T-helper 2 cell treated with Interferon-gamma antibody and Interleukin-4, amounts not matched to agents 100 ng/mL and 5 ng/mL, for 36 hours (primary cell): ENCODE data around the gene LAMC1. TPM values are rescaled to one million over a fixed set of nuclear protein-coding genes. Genes with fewer than 3 reads are reported as not detected.

Source experiments
- intact Hi-C: fragments of 100-400 bp; cut with micrococcal nuclease; formaldehyde crosslinking; loops from one replicate; pipeline ENCODE4 v1.15.1; 2023
- total RNA-seq: library from RNA; stranded (reverse); gene quantifications from 2 replicates; pipeline ENCODE4 v1.2.3, GENCODE V29; 2022

Gene LAMC1
- total RNA-seq, 1 donor from 2014 or later: not detected

DNA sequence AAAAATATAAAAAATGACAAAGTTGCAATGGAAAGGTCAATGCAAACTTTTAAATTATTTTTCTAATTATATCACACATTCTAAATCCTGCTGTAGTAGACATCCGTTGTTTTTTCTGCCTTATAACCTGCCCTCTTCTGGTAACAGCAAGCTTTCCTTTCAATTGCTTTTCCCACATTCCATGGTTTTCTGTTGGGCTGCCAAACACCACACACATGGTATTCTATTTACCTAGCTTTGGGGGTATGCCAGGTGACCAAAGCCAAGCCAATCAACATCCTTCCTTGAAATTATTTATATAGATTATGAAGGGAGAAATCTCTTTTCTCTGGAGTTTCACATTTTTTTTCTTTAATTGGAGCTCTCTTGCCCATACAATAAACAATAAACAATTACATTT lies 3.4 kb upstream of the LAMC1 start:
- intact Hi-C loops: no loop called here

- intact Hi-C loops: no loop called here
Measured at GRCh38 chr1:183021405-183022201, 1.6 kb upstream of the LAMC1 start.

GRCh38 chr1:183022202-183023145 lies 746 bp upstream of the LAMC1 start:
- intact Hi-C loops: no loop called here

GRCh38 chr1:183023601-183024316 lies 539 bp downstream of the LAMC1 start:
- intact Hi-C loops: no loop called here

DNA sequence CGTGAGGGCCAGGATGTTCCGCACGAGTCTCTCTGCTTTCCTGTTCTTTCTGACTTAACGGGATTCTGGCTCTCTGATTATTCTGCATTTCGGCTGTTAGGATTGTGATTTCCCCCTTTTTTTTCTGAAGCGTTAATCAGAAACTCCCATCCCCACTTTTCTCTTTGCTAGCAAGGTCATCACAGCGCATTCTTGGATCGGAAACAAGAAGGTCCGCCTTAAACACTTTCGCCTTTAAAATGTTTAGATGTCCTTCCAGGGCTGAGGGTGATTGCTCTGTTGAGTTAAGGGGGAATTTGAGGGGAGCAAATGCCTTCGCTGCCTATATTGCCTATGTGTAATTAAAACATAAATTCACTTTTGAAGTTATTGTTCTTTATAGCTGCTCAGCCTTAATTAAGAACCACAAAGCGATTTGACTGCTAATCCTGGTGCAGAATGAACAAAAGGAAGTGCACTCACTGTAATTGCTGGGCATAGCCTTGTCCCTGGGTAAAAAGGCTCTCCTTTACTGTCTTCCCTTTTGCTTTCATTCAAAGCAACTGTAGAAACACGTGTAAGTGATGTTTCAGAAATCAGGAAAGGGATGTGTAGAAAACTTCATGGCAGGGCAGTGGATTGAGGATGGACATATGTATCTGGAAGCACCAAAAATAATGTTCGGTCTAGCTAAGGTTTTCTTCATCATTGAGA lies 1.2 kb downstream of the LAMC1 start:
- intact Hi-C loops: no loop called here

DNA sequence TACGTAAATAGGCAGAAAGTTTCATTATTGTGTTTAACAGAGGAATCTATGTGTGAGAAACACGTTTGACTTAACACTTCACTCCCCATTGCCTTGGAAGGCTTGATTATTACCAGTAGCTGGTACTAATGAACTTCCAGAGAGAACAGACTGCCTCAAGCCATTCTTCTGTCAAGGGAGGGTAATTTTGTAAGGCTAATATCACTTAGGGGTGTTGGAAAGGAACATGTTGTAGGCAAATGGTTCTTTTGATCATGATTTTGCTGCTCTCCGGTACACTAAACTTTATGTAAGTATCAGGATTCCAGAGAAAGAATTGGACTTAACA lies 1.8 kb downstream of the LAMC1 start:
- intact Hi-C loops: no loop called here

- intact Hi-C loops: no loop called here
Measured at GRCh38 chr1:183025782-183026774, 2.9 kb downstream of the LAMC1 start.

DNA sequence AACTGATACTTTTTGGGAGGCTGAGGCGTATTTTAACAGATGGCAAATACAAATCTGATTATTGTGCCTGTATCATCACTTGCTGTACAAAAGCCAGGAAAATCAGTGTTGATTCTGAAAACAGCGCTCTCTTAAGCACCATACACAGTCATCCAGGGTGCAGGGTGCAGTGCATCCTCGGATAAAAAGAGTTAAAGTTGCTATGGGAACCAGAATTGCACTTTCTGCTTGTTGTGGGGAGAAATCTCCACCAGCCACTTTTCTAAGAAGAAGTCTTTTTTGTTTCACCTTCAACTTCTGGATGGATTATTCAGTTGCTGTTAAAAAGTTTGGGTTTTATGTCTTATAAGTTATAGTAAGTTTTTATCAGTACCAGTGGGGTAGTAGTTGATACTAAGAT lies 3.8 kb downstream of the LAMC1 start:
- intact Hi-C loops: no loop called here

- intact Hi-C loops: no loop called here
Measured at GRCh38 chr1:183027791-183028190, 4.6 kb downstream of the LAMC1 start.

- intact Hi-C loops: no loop called here
Measured at GRCh38 chr1:183029591-183030000, 6.4 kb downstream of the LAMC1 start.

DNA sequence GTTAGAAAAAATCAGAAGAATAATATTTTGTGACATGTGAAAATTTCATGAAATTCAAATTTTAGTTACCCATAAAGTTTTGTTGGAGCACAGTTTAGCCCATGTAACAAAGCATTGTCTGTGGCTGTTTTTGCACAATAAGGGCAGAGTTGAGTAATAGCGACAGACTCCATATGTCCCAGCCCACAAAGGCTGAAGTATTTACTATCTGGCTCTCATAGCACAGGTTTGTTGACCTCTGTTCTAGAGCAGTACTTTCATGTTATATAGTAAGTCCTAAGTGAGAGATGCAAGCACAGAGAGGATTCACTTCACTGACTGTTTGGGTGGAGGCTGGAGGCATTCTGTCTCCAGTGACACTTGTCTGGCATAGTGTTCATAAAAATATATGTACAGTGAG lies 6.8 kb downstream of the LAMC1 start:
- intact Hi-C loops: no loop called here

DNA sequence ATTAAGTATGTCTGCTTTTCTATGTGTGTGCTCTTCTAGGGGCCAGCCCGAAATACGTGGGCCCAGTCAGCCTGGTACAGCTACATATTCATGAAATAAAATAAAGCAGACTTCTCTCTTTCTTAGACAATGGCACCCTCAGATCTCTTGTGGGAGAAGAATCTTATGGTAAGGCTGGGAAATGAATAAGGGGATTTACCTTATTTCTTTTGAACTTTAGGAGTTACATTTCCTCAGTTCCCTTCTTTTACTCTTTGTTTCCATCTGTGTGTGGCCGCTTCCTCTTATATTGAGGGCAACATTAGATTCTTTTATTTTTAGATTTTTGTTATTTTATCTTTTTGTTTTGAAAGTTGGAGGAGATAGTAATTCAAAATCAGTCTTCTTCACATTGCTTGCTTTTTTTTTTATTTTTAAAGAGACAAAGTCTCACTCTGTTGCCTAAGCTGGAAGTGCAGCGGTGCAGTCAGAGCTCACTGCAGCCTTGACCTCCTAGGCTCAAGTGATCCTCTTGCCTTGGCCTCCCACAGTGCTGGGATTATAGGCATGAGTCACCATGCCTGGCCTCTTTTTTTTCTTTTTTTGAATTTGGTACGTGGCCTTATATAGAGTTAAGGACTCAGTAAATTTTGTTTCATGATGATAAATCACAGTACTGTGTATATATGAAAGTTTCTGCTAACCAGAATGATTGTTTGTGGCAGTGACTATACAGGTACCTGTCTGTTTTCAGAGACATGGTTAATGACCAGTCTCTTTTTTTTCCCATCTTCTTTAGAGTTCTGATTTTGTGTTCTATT lies 9.1 kb downstream of the LAMC1 start:
- intact Hi-C loops: no loop called here

DNA sequence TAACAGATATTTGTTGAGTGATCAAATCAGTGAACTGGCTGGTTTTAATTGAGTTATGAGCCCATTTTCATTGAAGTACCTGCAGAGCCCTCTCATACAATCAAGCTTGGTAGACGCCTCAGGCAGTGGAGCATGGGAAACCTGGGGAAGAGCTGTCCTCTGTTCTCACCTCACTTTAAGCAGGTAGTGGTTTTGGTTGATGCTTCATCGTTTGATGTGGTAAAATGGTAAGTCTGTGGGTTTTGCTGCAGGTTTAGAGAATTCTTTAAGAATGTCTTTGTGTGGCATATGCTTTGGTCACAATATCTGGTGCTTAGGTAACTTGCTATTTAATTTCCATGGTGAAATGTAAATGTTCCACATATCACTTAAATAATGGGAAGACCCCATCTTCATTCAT lies 10.0 kb downstream of the LAMC1 start:
- intact Hi-C loops: no loop called here

DNA sequence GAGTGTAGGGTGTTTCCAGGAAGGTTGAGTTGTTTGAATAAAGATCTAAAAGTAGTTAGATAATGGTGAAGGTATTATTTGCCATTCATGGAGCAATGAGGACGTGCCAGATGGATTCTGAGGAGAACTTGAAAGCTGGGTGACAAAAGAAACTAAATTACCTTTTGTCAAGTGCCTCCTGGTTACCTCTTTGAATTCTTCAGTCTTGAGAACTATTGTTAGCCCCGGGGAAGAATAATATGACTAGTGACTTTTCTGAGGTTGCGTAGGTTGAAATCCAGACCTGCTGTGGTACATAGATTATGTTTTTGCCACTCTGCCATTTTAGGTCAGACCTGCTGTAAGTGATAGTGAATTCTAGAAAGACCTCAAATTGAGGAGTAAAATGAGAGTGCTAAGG lies 11.5 kb downstream of the LAMC1 start:
- intact Hi-C loops: no loop called here

DNA sequence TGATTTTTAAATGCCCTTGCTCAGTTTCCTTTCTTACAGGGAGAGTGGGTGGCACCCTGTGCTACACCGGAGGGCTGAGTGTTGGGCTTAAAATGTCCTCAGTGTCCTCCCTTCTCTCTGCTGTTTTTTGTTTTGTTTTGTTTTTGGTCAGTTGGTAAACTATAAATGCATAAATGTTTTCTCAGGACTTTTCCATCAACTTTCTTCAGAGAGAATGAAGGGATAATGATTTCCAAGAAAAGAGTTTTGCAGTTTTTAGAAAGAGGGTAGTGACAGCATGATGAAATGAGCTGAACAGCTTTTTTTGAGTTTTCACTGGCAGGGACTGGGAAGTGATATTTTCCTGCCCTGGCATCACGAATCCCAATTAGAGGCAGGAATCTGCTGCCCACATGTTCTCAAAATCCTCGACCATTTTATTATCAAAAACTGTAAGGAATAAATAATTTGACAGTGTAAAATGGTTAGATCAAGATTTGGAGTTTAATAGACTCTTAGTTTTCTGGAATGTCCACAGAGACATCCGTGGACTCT lies 15.2 kb downstream of the LAMC1 start:
- intact Hi-C loops: no loop called here

DNA sequence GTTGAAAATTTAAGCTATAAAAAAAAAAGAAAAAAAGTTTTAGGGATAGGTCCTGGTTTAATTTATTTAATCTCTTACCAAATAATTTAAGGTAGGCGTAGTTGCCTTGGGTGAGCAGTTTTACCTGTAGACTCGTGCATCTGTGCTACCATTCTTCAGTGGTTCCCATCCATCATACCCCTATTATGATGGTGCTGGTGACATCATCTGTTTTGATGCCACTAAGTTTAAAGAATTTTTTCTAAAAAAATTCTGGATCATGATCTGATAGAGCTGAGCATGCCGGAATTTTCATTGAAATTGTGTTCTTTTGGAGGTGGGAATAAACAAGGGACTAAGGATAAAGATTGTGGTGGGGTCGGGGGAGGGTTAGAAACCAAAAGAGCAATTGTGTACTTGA lies 15.7 kb downstream of the LAMC1 start:
- intact Hi-C loops: no loop called here

GRCh38 chr1:183039330-183039729 lies 16.1 kb downstream of the LAMC1 start:
- intact Hi-C loops: no loop called here

- intact Hi-C loops: no loop called here
Measured at GRCh38 chr1:183039985-183040447, 16.8 kb downstream of the LAMC1 start.

- intact Hi-C loops: no loop called here
Measured at GRCh38 chr1:183040547-183040971, 17.3 kb downstream of the LAMC1 start.
